ENCODE measurements around the gene COPS3. TPM values are rescaled to one million over a fixed set of nuclear protein-coding genes. Genes with fewer than 3 reads are reported as not detected.

The COPS3 gene
- total and polyA plus RNA-seq, 4 donors, result 24.6 to 77.3 (median 30.2) TPM

GRCh38 chr17:17235212-17236174 lies 45.6 kb downstream of the COPS3 start:
- Histone ChIP-seq H3K4me3 (ENCODE audit: low read depth in 1 of 3, low read length in 3 of 3) (peak overlapping the region; percentile 78 to 94 (median 79)), H3K27ac (ENCODE audit: low read depth in 1 of 2, low read length in 2 of 2) (peak overlapping the region; percentile 93 to 94), H3K4me1 (ENCODE audit: control insufficient read depth in 4 of 4, insufficient read depth in 4 of 4, low read length in 3 of 4) (peaks cover 2 to 40% (median 31%) of the 10 kb centered on the region in 4 donors), H3K27me3 (ENCODE audit: control insufficient read depth in 4 of 4, insufficient read depth in 4 of 4, low read length in 3 of 4) (no peaks in the 10 kb centered on the region), H3K9ac (ENCODE audit: low read depth in 1 of 2, low read length in 2 of 2) (peak overlapping the region; percentile 5 to 82), H3K36me3 (ENCODE audit: control insufficient read depth in 4 of 4, insufficient read depth in 3 of 4, low read depth in 1 of 4, low read length in 3 of 4) (peaks cover 0 to 10% (median 6%) of the 10 kb centered on the region in 4 donors), H3K9me3 (ENCODE audit: control insufficient read depth in 4 of 4, low read length in 3 of 4) (no peaks in the 10 kb centered on the region)
- 43% methylated on average over 19 of the region's 19 CpGs for WGBS
- no peak for DNase-seq (ENCODE audit: low spot score)
- TF ChIP-seq MAX (IDR thresholded peaks at IDR 0.05), result no peak
- TF ChIP-seq RAD21 (IDR thresholded peaks at IDR 0.05), result no peak
- TF ChIP-seq YY1 (IDR thresholded peaks at IDR 0.05), result no peak
- TF ChIP-seq, protein P1, sequence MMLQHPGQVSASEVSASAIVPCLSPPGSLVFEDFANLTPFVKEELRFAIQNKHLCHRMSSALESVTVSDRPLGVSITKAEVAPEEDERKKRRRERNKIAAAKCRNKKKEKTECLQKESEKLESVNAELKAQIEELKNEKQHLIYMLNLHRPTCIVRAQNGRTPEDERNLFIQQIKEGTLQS (IDR thresholded peaks at IDR 0.05), result no peak
- TF ChIP-seq FOXA1 (IDR thresholded peaks at IDR 0.05), result no peak
- no peak for TF ChIP-seq FOXA2 (IDR thresholded peaks at IDR 0.05)
- TF ChIP-seq CTCF (IDR thresholded peaks at IDR 0.05; ENCODE audit: low read depth, low read length, missing input control), result no peak
- no peak for TF ChIP-seq REST (IDR thresholded peaks at IDR 0.05)
- TF ChIP-seq JUND (IDR thresholded peaks at IDR 0.05), result no peak
- TF ChIP-seq EGR1 (IDR thresholded peaks at IDR 0.05; ENCODE audit: low read depth in 2 of 2), result no peak
- TF ChIP-seq HNF4G (IDR thresholded peaks at IDR 0.05), result no peak
- TF ChIP-seq TAF1 (conservative IDR thresholded peaks at IDR 0.05), result no peak
- TF ChIP-seq GABPA (IDR thresholded peaks at IDR 0.05 in 1 of 2, conservative IDR thresholded peaks at IDR 0.05 in 1 of 2), result no peak

GRCh38 chr17:17232303-17232621 lies 48.8 kb downstream of the COPS3 start:
- 76% methylated on average over 11 of the region's 11 CpGs for WGBS
- Histone ChIP-seq H3K27ac (ENCODE audit: low read depth in 1 of 2, low read length in 2 of 2) (no peak overlapping the region), H3K4me1 (ENCODE audit: control insufficient read depth in 4 of 4, insufficient read depth in 4 of 4, low read length in 3 of 4) (peaks cover 8 to 63% (median 48%) of the 10 kb centered on the region in 4 donors), H3K4me3 (ENCODE audit: low read depth in 1 of 3, low read length in 3 of 3) (no peak overlapping the region), H3K9ac (ENCODE audit: low read depth in 1 of 2, low read length in 2 of 2) (no peak overlapping the region), H3K9me3 (ENCODE audit: control insufficient read depth in 4 of 4, low read length in 3 of 4) (no peaks in the 10 kb centered on the region), H3K27me3 (ENCODE audit: control insufficient read depth in 4 of 4, insufficient read depth in 4 of 4, low read length in 3 of 4) (no peaks in the 10 kb centered on the region), H3K36me3 (ENCODE audit: control insufficient read depth in 4 of 4, insufficient read depth in 3 of 4, low read depth in 1 of 4, low read length in 3 of 4) (peaks cover 5 to 32% (median 16%) of the 10 kb centered on the region in 4 donors)
- DNase-seq (ENCODE audit: low spot score), result no peak
- TF ChIP-seq REST (IDR thresholded peaks at IDR 0.05) (no peak), SP1 (IDR thresholded peaks at IDR 0.05) (no peak), RAD21 (IDR thresholded peaks at IDR 0.05) (no peak), GABPA (IDR thresholded peaks at IDR 0.05 in 1 of 2, conservative IDR thresholded peaks at IDR 0.05 in 1 of 2) (no peak), FOXA1 (IDR thresholded peaks at IDR 0.05) (no peak), CTCF (IDR thresholded peaks at IDR 0.05; ENCODE audit: low read depth, low read length, missing input control) (no peak), RXRA (IDR thresholded peaks at IDR 0.05) (no peak), TAF1 (conservative IDR thresholded peaks at IDR 0.05) (no peak), HNF4A (conservative IDR thresholded peaks at IDR 0.05) (no peak), FOXA2 (IDR thresholded peaks at IDR 0.05) (no peak), MAX (IDR thresholded peaks at IDR 0.05) (no peak), EGR1 (IDR thresholded peaks at IDR 0.05; ENCODE audit: low read depth in 2 of 2) (no peak), HNF4G (IDR thresholded peaks at IDR 0.05) (no peak), YY1 (IDR thresholded peaks at IDR 0.05) (no peak)
- TF ChIP-seq, protein P1 (IDR thresholded peaks at IDR 0.05), result no peak

All from liver (tissue), 9 donors.